Trophoblast cell (in vitro differentiated cells and primary cell): ENCODE data around the gene CYP51A1.
"Not testable (repeated sequence)": the region's sequence is repeated elsewhere in the genome, so short reads cannot be mapped to it uniquely, and the experiment has no call there.

Experiments
- DNase-seq, 2 donors: peaks; one replicate each; pipeline ENCODE4 v3.0.0-alpha.2; 2016
- H2AFZ ChIP-seq: 2 replicates; pipeline ENCODE4 v1.6.1; 2013; ENCODE audit warnings: low read length, moderate library complexity, mild to moderate bottlenecking; ENCODE audit not compliant: insufficient read depth, poor library complexity
- H2AK5ac ChIP-seq: 2 replicates; pipeline ENCODE4 v1.6.1; 2013; ENCODE audit warnings: mild to moderate bottlenecking, low read length
- H2BK120ac ChIP-seq: 2 replicates; pipeline ENCODE4 v1.6.1; 2013; ENCODE audit warnings: low read length, mild to moderate bottlenecking, moderate library complexity; ENCODE audit not compliant: insufficient read depth, poor library complexity
- H2BK12ac ChIP-seq: 2 replicates; pipeline ENCODE4 v1.6.1; 2013; ENCODE audit warnings: mild to moderate bottlenecking, low read length, moderate library complexity
- H2BK5ac ChIP-seq: 2 replicates; pipeline ENCODE4 v1.6.1; 2013; ENCODE audit warnings: low read length, low read depth, moderate library complexity, mild to moderate bottlenecking; ENCODE audit not compliant: poor library complexity
- H3K14ac ChIP-seq: 2 replicates; pipeline ENCODE4 v1.6.1; 2013; ENCODE audit warnings: mild to moderate bottlenecking, low read length
- H3K18ac ChIP-seq: 2 replicates; pipeline ENCODE4 v1.6.1; 2013; ENCODE audit warnings: mild to moderate bottlenecking, low read length
- H3K23ac ChIP-seq: 2 replicates; pipeline ENCODE4 v1.6.1; 2013; ENCODE audit warnings: low read length
- H3K27ac ChIP-seq: 2 replicates; pipeline ENCODE4 v1.5.1; 2013; ENCODE audit warnings: low read depth, mild to moderate bottlenecking, inconsistent platforms, low read length, moderate library complexity
- H3K27me3 ChIP-seq: 2 replicates; pipeline ENCODE4 v1.6.1; 2013; ENCODE audit warnings: inconsistent platforms, mild to moderate bottlenecking, low read length, moderate library complexity; ENCODE audit not compliant: insufficient read depth
- H3K36me3 ChIP-seq, 2 experiments: 1 replicate in 1 of 2; 2 replicates in 1 of 2; pipeline ENCODE4 v1.6.1; 2013; ENCODE audit warnings: low read length in 2 of 2, mild to moderate bottlenecking in 2 of 2, moderate library complexity in 1 of 2; ENCODE audit not compliant: insufficient read depth in 2 of 2, control insufficient read depth in 1 of 2
- H3K4ac ChIP-seq: 2 replicates; pipeline ENCODE4 v1.6.1; 2013; ENCODE audit warnings: low read depth, mild to moderate bottlenecking, low read length, moderate library complexity
- H3K4me1 ChIP-seq, 2 experiments: 1 replicate in 1 of 2; 2 replicates in 1 of 2; pipeline ENCODE4 v1.6.1; 2013; ENCODE audit warnings: low read length in 2 of 2, mild to moderate bottlenecking in 2 of 2, moderate library complexity in 1 of 2; ENCODE audit not compliant: insufficient read depth in 2 of 2, control insufficient read depth in 1 of 2
- H3K4me2 ChIP-seq: 2 replicates; pipeline ENCODE4 v1.6.1; 2013; ENCODE audit warnings: inconsistent platforms, mild to moderate bottlenecking, low read length, moderate library complexity
- H3K4me3 ChIP-seq: 2 replicates; pipeline ENCODE4 v1.5.1; 2013; ENCODE audit warnings: mild to moderate bottlenecking, low read depth, low read length, inconsistent platforms
- H3K79me1 ChIP-seq: one replicate; pipeline ENCODE4 v1.6.1; 2013; ENCODE audit warnings: low read length
- H3K79me2 ChIP-seq: 2 replicates; pipeline ENCODE4 v1.6.1; 2013; ENCODE audit warnings: low read length, mild to moderate bottlenecking; ENCODE audit not compliant: control insufficient read depth, insufficient read depth, poor library complexity
- H3K9ac ChIP-seq: 2 replicates; pipeline ENCODE4 v1.6.1; 2013; ENCODE audit warnings: mild to moderate bottlenecking, low read length
- H3K9me3 ChIP-seq: 2 replicates; pipeline ENCODE4 v1.6.1; 2013; ENCODE audit warnings: low read depth, mild to moderate bottlenecking, control low read depth, inconsistent platforms, low read length; ENCODE audit not compliant: insufficient read depth
- H4K12ac ChIP-seq: 2 replicates; pipeline ENCODE4 v1.6.1; 2013; ENCODE audit warnings: low read depth, mild to moderate bottlenecking, low read length, moderate library complexity
- H4K8ac ChIP-seq: 2 replicates; pipeline ENCODE4 v1.6.1; 2013; ENCODE audit warnings: low read depth, mild to moderate bottlenecking, low read length, moderate library complexity
- H4K91ac ChIP-seq: one replicate; pipeline ENCODE4 v1.6.1; 2013; ENCODE audit warnings: low read depth, mild to moderate bottlenecking, low read length, moderate library complexity
- WGBS: extraction: QIAGEN DNeasy Blood & Tissue Kit; methylation state at CpG from one replicate; pipeline ENCODE4 v1.1.7; 2013; ENCODE audit warnings: missing lambda C conversion rate; ENCODE audit not compliant: insufficient read length, insufficient coverage; ENCODE audit errors: extremely low coverage; 5-methylcytosine and 5-hydroxymethylcytosine counted together

Gene CYP51A1

GRCh38 chr7:92108821-92109220 lies 25.5 kb downstream of the CYP51A1 start:
- peaks cover 6 to 19% of the 10 kb centered on the region in 2 experiments for H3K36me3 ChIP-seq
- H3K4me1 ChIP-seq = no peaks in the 10 kb centered on the region
- DNase-seq = no peak
- H3K79me1 ChIP-seq = no peaks in the 10 kb centered on the region
- H3K79me2 ChIP-seq = no peaks in the 10 kb centered on the region
- H3K14ac ChIP-seq = no peak overlapping the region
- H4K12ac ChIP-seq = no peak overlapping the region
- no peak overlapping the region for H2BK120ac ChIP-seq
- H3K4ac ChIP-seq = no peak overlapping the region
- no peak overlapping the region for H3K23ac ChIP-seq
- H2AFZ ChIP-seq = no peak overlapping the region
- no peak overlapping the region for H2AK5ac ChIP-seq
- no peak overlapping the region for H3K18ac ChIP-seq
- no peak overlapping the region for H3K4me3 ChIP-seq
- H2BK5ac ChIP-seq = no peak overlapping the region
- H3K27ac ChIP-seq = no peak overlapping the region
- no peaks in the 10 kb centered on the region for H3K9me3 ChIP-seq
- H3K27me3 ChIP-seq = no peaks in the 10 kb centered on the region
- WGBS = no CpG with 5 or more reads among the region's 8 CpGs
- no peak overlapping the region for H4K8ac ChIP-seq
- H3K4me2 ChIP-seq = no peak overlapping the region
- H2BK12ac ChIP-seq = no peak overlapping the region
- no peak overlapping the region for H4K91ac ChIP-seq
- no peak overlapping the region for H3K9ac ChIP-seq

GRCh38 chr7:92102862-92103261 lies 31.4 kb downstream of the CYP51A1 start:
- not testable (repeated sequence) for H4K91ac ChIP-seq, H3K9ac ChIP-seq, H2BK120ac ChIP-seq, H4K8ac ChIP-seq, H3K23ac ChIP-seq, H3K79me1 ChIP-seq, DNase-seq, H3K4ac ChIP-seq, H2BK5ac ChIP-seq, H4K12ac ChIP-seq, H3K79me2 ChIP-seq, H3K27me3 ChIP-seq, H3K14ac ChIP-seq, H2BK12ac ChIP-seq, H3K18ac ChIP-seq, H3K9me3 ChIP-seq, H2AK5ac ChIP-seq, H2AFZ ChIP-seq, H3K27ac ChIP-seq, H3K4me2 ChIP-seq, H3K4me1 ChIP-seq, H3K4me3 ChIP-seq
- peaks cover 9 to 19% of the 10 kb centered on the region in 2 experiments for H3K36me3 ChIP-seq
- no CpG with 5 or more reads among the region's 5 CpGs for WGBS

- H4K8ac ChIP-seq = no peak overlapping the region
- no CpG with 5 or more reads among the region's 1 CpG for WGBS
Measured at GRCh38 chr7:92100534-92100933, 33.7 kb downstream of the CYP51A1 start.

GRCh38 chr7:92095380-92095779 lies 38.9 kb downstream of the CYP51A1 start:
- DNase-seq = no peak
- Histone ChIP-seq H2BK120ac (no peak overlapping the region), H3K4me1 (peaks cover 0 to 3% of the 10 kb centered on the region in 2 experiments), H3K4ac (no peak overlapping the region), H3K27me3 (no peaks in the 10 kb centered on the region), H3K23ac (no peak overlapping the region), H3K14ac (no peak overlapping the region), H3K18ac (no peak overlapping the region), H3K4me2 (no peak overlapping the region), H2AFZ (no peak overlapping the region), H2BK5ac (no peak overlapping the region), H3K4me3 (no peak overlapping the region), H4K91ac (no peak overlapping the region), H3K27ac (no peak overlapping the region), H3K9ac (no peak overlapping the region), H3K79me1 (no peaks in the 10 kb centered on the region), H3K79me2 (no peaks in the 10 kb centered on the region), H2AK5ac (no peak overlapping the region), H3K9me3 (no peaks in the 10 kb centered on the region), H4K12ac (no peak overlapping the region), H3K36me3 (peaks cover 7 to 11% of the 10 kb centered on the region in 2 experiments), H4K8ac (no peak overlapping the region), H2BK12ac (no peak overlapping the region)
- no CpG with 5 or more reads among the region's 1 CpG for WGBS

More at GRCh38 chr7:92100534-92100933, 33.7 kb downstream of the CYP51A1 start:
- no peak overlapping the region for H3K14ac ChIP-seq
- H3K36me3 ChIP-seq = peaks cover 9 to 18% of the 10 kb centered on the region in 2 experiments
- no peak overlapping the region for H3K4me2 ChIP-seq
- no peak for DNase-seq
- H3K4ac ChIP-seq = no peak overlapping the region
- H3K79me2 ChIP-seq = no peaks in the 10 kb centered on the region
- no peak overlapping the region for H3K23ac ChIP-seq
- H3K27me3 ChIP-seq = no peaks in the 10 kb centered on the region
- H2AFZ ChIP-seq = no peak overlapping the region
- no peak overlapping the region for H2AK5ac ChIP-seq
- H2BK12ac ChIP-seq = no peak overlapping the region
- no peak overlapping the region for H3K4me3 ChIP-seq
- H3K79me1 ChIP-seq = no peaks in the 10 kb centered on the region
- H3K18ac ChIP-seq = no peak overlapping the region
- no peaks in the 10 kb centered on the region for H3K9me3 ChIP-seq
- H3K9ac ChIP-seq = no peak overlapping the region
- no peak overlapping the region for H4K12ac ChIP-seq
- no peak overlapping the region for H4K91ac ChIP-seq
- no peak overlapping the region for H2BK120ac ChIP-seq
- peaks cover 0 to 3% of the 10 kb centered on the region in 2 experiments for H3K4me1 ChIP-seq
- H3K27ac ChIP-seq = no peak overlapping the region
- H2BK5ac ChIP-seq = no peak overlapping the region
